ENCODE measurements around the gene PFN3.
"Not testable (repeated sequence)": the region's sequence is repeated elsewhere in the genome, so short reads cannot be mapped to it uniquely, and the experiment has no call there.

PFN3 gene

GRCh38 chr5:177393206-177393765, 7.2 kb downstream of the PFN3 start:
- DNase-seq, result no peak

GRCh38 chr5:177392765-177393164, 7.7 kb downstream of the PFN3 start:
- DNase-seq, result no peak

- DNase-seq, result peak; percentile 70
Observed at GRCh38 chr5:177390363-177391300, 9.8 kb downstream of the PFN3 start.

DNA sequence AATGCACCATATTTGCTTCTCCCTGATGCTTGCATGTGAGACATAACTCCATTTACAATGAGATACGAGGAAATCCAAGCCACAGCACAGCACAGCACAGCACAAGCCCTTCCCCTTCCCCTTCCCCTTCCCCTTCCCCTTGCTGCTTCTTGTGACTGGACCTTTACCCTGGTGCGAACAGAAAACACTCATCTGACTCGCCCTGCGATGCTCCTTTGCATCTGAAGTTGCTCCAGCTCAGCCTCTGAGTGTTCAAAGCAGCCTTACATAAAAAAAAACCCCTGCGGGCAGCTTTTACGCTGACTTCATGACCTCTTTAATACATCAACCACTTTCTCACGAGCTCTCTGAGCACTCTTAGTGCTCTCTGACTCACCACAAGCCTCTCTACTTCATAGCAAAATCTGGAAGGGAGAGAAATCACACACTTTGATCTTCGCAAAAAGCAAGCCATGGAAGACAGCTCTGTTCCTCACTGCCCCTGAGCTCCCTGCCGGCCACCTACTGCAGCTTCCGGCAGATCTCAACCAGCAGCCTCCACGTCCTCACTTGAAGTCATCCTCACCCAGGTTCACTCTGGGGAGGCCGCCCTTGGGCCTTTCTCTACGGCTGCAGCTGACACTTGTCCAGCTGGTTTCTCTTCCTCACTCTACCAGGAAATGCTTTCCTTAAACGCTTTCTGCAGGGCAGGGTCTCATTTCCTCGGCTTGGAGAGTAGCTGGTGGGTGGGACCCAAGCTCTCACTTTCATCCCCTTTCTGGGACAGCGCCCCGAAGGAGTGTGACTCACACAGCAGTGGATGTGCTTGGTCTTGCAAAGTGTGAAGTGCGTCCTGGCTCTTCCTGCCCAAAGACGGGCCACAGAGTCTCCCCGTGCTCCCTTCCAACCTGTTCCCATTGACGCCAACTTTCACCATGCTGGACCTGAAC, 11.0 kb downstream of the PFN3 start:
- DNase-seq, result no peak

DNA sequence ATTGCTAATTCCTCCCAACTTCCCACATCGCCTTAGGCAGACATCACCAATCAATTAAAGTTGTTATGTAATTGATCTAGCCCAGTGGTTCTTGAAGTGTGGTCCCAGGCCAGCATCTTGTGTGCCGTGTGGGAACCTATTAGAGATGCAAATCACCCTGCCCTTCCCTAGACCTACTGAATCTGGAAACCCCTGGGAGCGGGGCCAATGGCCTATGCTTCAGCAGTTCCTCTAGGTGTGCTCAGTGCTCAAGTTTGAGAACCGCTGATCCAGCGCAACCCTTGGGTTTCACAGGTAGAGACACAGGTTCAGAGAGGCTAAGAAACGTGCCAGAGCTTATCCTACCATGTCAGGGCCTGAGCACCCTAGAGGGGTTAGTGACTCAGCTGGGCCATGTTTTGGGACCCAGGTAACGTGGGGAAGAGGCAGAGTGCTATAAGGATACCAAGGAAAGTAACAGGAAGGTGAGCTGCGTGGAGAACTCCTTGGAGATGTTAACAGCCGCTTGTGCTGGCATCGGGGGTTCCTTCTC, 11.9 kb downstream of the PFN3 start:
- DNase-seq, result no peak

GRCh38 chr5:177387405-177387804, 13.1 kb downstream of the PFN3 start:
- no peak for DNase-seq

GRCh38 chr5:177386542-177386941, 13.9 kb downstream of the PFN3 start:
- DNase-seq, result no peak

GRCh38 chr5:177385720-177386119, 14.7 kb downstream of the PFN3 start:
- no peak for DNase-seq

DNA sequence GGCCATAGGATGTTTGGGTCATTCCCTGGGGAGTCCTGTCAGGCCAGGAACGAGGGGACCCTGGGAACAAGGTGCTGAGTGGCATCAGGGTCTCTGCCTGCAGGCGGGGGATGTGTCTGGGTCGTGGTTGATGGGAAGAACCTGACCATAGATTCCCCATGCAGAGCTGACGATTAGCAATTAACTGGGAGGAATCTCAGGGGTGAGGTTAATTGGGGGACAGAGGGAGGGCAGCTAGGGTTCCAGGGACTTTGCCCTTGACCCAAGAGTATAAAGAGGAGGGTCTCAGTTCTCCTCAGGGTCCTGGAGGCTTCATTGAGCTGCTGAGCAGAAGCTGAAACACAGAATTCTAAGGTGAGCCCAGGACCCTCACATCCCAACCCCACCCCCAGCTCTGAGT, 16.3 kb downstream of the PFN3 start, which contains the start of gene SLC34A1:
TSS of gene SLC34A1 (plus strand) at position 301 of the 400 bp plus-strand sequence. CDS start 1,308 bp downstream, outside the sequence.
- no peak for DNase-seq

DNA sequence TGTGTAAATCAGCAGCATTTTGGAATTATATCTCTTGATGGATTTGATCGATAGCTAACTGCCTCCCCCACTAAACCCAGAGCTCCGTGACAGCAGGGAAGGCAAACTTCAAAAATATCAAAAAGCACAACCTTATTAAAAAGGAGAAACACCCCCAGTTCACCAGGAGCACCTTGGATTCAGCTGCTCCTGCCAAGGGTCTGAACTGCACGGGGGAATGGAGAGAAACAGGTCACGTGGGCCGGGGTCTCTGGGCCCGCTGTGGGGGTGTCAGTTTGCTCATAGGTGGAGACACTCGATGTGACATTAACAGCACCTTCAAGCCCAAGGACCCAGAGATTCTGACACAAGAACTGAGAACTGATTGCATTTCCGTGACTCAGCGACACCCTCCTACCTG, 17.3 kb downstream of the PFN3 start:
- no peak for DNase-seq

GRCh38 chr5:177382423-177383029, 17.9 kb downstream of the PFN3 start:
- DNase-seq, result no peak

GRCh38 chr5:177380805-177381126, 19.7 kb downstream of the PFN3 start:
- DNase-seq, result no peak

DNA sequence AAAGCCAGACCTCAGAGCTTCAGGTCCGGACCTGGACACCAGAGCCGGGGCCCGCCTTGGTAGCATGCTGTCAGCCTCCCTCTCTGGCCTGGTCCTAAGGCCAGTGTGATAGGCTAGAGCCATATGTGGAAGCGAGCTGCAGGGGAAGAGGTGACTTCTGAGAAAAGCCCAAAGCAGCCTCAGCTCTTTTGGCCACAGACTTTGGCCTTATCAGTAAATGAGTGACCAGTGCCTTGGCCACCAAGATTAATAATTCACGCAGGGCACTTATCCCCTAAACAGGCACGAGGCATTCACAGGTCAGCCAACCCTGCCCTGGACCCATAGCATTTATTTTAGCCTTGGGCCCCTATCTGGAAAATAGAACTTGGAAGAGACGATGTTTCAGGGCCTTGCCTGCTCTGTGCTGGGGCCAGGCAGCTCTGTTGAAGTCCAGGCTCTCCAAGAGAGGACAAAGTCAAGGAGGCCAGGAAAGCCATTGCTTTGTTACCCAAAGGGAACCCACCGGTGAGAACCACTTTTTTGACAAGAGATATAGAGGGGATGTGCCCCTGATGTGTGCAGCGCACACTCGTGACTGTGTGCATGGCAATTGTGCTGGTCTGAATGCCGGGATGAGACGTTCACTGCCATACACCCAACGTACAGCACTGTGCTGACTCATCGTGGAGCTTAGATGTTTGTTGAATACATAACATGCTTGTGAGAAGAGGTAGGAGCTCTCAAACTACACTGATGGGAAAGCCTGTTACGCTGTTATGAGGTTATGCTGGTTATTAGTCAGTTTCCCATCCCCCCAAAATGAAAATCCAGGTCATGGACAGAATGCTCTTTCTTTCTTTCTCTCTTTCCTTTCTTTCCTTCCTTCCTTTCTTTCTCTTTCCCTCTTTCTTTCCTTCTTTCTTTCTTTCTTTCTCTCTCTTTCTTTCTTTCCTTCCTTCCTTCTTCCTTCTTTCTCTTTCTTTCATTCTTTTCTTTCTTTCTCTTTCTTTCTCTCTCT, 21.3 kb downstream of the PFN3 start:
- DNase-seq, result no peak

- DNase-seq, result no peak
Observed at GRCh38 chr5:177377851-177378776, 22.3 kb downstream of the PFN3 start.

DNA sequence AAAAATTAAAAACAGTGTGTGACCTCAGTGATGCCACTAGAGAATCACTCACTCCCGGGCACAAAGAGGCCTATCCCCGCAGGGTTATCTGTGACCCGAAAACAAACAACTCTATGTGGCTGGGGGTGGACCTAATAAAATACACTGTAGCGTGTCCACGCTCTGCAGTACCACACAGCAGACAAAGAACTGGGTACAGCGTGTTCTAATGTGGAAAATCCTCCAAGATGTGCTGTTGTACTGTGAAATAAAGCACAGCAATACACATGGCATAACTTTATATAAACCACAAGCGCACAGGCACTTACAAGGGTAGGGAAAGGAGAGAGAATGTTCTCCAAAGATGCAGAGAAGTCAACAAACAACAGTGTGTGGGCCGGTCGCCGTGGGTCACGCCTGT, 24.4 kb downstream of the PFN3 start:
- no peak for DNase-seq

DNA sequence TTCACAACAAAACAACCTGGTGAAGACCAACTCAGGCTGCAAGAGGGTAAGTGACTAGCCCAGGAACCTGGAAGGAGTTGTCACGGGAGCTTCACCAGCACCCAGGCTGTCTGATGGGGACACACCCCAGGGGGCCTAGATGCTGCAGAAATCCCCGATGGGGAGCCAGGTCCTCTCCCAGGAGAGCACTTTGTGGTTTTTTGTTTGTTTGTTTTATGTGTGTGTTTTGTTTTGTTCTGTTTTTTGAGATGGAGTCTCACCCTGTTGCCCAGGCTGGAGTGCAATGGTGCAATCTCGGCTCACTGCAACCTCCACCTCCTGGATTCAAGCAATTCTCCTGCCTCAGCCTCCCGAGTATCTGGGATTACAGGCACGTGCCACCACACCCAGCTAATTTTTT, 24.9 kb downstream of the PFN3 start:
- not testable (repeated sequence) for DNase-seq

GRCh38 chr5:177374211-177374610, 26.2 kb downstream of the PFN3 start:
- no peak for DNase-seq

- DNase-seq, result no peak
Observed at GRCh38 chr5:177373806-177374205, 26.7 kb downstream of the PFN3 start.

- no peak for DNase-seq
Observed at GRCh38 chr5:177372910-177373309, 27.6 kb downstream of the PFN3 start.
